HG02870 (cell line): Measurements from ENCODE around the gene CCDC197.

Source experiments
- ATAC-seq: cut with Tn5 transposase; IDR thresholded peaks from one replicate; pipeline ENCODE4 v1.9.1; 2021; ENCODE audit warnings: mild to moderate bottlenecking, moderate library complexity; ENCODE audit not compliant: unreplicated experiment

CCDC197 gene

DNA sequence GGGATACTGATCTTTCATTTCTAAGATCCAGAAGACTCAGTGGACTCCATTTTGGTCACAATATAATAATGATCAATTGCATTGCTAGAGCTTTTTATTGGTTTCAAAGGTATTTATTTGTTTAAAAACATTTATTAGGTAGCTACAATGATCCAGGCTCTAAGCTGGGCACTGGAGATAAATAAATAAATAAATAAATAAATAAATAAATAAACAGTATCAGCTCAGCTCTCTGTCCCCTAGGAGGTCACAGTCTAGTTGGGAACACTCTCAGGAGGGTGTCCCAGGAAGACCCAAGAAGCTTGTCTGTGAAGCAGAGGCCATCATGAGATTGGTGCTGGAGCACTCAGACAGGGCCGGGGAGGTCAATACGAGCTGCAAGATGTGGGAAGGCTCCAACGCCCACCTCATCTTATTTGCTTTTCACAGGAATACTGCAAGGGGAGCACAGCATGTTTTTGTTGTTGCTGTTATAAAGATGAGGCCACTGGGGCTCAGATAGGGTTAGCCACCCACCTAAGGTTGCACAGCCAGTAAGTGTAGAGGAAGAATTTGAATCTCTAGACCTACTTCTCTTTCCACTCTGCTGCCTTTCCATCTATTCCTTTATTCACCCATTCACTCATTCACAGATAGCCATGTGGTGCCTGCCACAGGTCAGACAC lies 36.2 kb upstream of the CCDC197 start:
- ATAC-seq = no peak

DNA sequence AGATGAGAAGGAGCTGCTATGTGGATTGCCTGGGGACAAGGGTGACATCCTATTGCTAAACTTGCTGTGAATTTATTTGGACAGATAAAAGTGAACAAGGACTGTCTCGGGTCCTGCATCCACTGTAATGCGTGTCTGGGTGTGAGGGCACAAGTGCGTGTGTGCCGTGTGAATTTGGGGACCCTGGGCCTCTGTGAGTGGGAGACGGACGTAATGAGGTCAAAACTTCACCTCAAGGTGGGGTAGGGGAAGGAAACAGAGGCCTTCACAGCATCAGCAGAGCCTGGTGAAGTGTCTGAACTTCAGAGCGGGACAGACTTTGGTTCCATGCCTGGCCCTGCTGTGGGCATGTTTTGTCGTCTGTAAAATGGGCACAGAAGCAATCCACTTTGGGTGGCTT lies 35.5 kb upstream of the CCDC197 start:
- no peak for ATAC-seq

- peak; percentile 39 for ATAC-seq
Observed at GRCh38 chr14:93962701-93963601, 34.1 kb upstream of the CCDC197 start.

DNA sequence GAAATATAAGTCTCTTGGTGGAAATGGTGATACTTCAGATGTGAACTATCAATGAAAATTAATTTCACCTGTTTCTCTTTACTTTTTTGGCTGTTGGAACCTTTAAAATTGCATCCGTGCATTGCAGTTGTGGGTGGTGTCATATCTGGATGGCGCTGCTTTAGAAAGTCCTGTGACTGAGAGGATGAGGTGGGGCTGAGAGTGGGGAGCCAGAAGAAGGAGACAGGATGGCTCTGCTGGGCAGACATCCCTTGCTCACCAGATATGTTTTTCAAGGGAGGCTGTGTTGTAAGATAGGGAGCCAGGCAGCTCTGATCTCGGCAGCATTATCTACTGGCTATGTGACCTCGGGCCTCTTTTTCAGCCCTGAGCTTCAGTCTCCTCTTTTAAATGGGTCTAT lies 33.4 kb upstream of the CCDC197 start:
- ATAC-seq = no peak

DNA sequence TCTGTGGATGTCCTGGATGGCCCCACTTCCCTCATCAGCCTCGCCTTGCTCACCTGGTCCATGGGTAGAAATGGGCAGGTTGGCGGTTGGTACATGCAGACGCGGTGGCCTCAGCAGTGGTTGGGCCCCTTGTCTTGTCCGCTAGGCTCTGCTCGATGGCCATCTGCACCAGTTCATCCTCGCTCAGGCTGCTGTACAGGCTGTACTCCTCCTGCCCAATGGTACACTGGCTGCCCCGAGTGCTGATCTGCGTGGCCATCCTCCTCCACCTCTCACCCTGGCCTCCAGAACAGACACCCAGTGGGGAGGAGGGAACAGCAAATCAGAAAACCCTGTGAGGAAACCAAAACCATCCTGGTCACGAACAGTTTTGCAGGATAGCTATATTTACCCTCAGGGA lies 32.8 kb upstream of the CCDC197 start:
- no peak for ATAC-seq

DNA sequence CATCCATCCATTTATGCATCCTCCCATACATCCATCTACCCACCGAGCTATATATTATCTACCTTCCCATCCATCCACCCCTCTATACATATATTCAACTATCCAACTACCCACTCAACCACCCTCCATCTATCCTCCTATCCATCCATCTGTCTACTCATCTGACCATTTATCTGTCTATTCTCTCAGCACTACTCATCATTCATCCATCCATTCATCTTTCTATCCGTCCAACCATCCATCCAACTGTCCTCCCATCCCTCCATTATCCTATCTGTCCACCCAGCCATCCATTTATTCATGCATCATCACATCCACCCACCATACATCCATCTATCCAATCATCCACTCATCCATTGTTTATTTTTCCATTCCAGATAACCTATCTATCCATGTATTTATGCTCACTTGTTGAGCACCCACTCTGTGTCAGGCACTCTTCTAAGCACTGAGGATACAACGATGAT lies 32.2 kb upstream of the CCDC197 start:
- no peak for ATAC-seq

GRCh38 chr14:93965287-93965821 lies 31.7 kb upstream of the CCDC197 start:
- no peak for ATAC-seq

DNA sequence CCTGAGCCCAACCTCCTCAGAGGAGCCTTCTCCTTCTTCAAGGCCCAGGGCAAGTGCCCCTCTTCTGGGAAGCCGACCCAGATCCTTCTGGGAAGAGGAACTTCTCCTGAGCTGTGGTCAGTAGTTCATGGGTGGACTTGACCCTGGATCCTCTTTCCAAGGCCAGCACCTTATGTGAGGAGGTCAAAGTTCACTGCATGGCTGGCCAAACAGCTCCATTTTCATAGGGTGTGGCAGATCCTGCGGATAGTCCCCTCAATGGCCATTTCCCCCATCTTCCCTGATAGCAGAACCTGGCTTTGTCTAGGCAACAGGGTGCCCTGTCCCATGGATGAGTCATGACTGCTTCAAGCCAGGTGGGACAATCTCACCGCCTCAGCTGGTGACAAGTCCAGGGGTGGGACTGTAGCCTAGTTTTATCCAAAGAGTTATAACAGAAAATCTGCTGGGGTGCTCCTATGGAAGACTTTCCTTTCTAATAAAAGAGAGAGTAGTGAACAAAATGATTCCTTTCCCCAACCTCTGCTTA lies 31.1 kb upstream of the CCDC197 start:
- no peak for ATAC-seq

GRCh38 chr14:93967637-93968250 lies 29.4 kb upstream of the CCDC197 start:
- ATAC-seq = peak; percentile 41

DNA sequence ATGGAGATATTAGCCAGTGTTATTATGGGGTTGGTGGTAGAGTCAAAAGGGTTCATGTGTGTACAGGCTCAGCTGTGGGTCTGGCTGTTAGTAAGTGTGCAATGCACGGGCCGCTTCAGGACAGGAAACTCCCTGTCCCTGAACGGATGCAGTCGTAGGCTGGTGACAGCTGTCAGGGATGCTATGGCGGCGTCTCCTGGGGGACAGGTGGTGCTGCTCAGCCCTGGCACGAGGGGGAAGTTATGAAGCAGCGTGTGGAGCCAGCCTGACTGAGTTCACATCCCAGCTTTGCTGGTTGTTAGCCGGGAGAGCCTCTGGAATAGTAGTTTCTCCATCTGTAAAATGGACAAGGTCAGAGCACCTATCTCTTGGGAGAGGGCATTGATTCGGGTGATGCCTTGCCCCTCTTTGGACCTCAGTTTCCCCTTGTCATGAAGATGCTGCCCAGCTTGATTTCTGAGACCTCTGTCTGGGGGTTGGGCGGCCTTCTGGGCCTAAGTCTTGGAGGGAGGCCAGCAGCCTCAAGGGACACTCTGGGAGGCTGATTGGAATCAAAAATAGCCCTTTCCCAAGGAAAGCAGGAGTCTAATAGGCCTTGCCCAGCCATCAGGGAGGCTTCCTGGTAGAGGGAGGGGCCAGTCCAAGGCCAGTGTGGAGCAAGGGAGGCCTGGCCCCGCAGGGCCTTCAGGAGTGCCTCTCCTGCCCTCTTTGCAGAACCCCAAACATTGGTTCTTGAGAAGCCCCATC lies 27.8 kb upstream of the CCDC197 start:
- no peak for ATAC-seq

DNA sequence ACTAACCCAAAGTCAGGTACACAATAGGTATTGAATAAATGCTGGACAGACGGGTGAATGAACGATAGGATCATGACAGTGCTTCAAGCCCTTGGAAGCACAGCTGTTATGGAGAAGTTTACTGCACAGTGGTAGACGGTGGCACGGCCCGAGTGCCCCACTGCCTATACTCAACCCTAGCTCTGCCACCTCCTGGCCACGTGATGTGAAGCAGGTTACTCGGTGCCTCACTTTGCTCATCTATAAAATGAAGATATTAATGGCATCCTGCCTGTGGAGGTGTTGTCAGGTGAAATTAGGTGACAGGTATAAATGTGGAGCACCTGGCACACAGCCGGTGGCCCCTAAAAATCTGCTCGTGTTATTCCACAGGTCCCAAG lies 26.5 kb upstream of the CCDC197 start:
- no peak for ATAC-seq

DNA sequence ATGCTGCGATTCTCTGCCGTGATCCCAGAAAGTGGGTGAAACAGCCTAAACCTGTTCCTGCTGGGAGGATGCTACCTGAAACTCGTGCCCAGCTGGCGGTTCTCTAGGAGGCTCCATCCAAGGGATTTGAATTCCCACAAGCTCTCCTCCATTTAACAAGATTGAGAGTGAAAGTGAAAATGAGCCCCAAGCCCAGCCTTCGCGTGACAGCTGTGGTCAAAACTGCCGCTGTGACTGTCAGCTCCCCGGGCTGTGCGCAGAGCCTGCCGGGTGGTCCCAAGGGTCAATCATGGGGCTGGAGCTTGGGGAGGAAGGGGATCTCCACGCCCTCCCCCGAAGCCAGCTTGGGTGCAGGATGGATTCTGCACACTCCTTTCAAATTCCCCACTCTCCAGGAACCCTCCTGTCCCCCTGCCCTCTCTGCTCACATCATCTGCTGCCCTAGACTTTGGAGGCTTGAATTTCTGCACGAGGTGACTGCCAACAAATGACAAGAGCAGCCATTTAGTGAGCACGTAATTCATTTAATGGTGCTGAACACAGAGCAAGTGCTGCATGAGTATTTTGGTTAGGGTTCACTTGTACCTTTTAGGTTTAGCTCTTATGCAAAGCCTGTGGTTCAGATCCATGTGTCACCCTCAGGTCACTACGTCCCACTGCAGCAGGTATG lies 26.0 kb upstream of the CCDC197 start:
- peak; percentile 35 for ATAC-seq

GRCh38 chr14:93971635-93972027 lies 25.5 kb upstream of the CCDC197 start:
- no peak for ATAC-seq

DNA sequence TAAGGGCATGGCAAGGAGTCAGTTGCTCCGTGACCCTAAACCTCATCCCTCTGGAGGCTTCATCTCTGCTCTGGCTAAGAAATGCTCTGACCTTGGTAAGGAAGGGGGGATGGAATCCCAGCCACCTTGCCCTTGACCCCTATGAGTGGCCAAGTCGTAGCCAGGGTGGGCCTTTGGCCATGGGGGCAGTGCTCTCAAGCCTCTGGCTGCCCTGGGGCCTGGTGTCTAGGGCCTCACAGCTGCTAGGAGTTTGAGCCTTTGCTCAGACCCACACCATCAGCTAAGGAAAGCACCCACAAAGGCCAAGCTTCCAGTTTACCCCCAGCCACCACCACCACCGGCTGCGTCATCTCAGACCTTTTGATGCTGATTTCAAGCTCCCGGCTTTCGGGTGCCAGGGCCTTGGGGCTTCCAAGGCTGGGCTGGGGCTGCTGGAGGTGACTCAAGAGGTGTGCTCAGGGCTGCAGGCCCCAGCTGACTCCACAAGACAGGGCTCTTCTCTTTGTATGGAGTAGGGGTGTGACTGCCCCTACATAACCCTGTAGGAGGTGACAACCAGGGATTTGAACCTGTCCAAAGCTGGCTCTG lies 24.4 kb upstream of the CCDC197 start:
- ATAC-seq = no peak

DNA sequence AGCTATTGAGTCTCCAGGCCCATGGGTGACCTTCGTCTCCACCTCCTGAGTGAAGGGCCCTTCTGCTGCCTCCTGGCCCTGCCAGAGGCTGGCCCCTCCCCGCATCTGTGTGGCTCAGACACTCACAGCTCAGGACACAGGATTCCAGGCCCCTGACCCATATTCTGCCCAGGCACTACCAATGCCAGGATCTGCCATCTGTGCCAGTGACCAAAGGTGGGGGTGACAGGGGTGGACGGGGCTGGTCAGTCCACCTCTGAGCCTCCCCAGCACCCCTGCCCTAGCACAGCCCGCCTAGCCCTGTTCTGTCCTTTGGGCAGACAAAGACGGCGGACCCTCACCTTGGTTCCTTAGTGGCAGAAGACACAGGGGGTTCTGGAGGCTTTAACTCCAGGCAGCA lies 23.5 kb upstream of the CCDC197 start:
- no peak for ATAC-seq

GRCh38 chr14:93974299-93974698 lies 22.8 kb upstream of the CCDC197 start:
- ATAC-seq = no peak

DNA sequence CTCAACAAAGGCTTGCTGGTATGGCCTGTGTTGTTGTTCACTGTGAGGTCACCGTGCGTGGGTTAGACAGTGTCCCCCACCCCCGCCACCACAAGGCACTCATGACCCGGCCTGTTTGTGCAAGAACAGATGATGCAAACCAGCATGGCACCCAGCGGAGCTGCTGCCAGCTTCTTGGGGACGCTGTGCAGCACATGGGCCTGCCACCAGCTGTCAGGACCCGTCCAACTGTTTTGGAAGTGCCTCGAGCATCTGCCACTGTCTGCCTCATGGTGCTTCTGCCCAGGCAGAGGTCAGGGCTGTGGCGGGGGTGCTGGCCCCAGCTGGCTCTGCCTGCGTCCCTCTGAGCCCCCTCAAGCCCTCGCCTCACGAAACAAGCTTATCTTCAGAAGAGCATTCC lies 22.3 kb upstream of the CCDC197 start:
- ATAC-seq = no peak

- peak; percentile 73 for ATAC-seq
Observed at GRCh38 chr14:93975791-93976476, 21.2 kb upstream of the CCDC197 start.

- ATAC-seq = peak; percentile 10
Observed at GRCh38 chr14:93976477-93977057, 20.5 kb upstream of the CCDC197 start, which contains the start of gene ASB2. Gene ASB2, minus strand, starts transcription at chr14:93976570. Its CDS starts 12,031 bp downstream, at chr14:93964539.
